NCI-H460 (cell line): ENCODE measurements around the gene CALCOCO2. TPM values are rescaled to one million over a fixed set of nuclear protein-coding genes. Genes with fewer than 3 reads are reported as not detected.
"Not testable (repeated sequence)": the region's sequence is repeated elsewhere in the genome, so short reads cannot be mapped to it uniquely, and the experiment has no call there.

Experiments
- DNase-seq: peaks from one replicate; pipeline ENCODE4 v3.0.0-alpha.2; 2016; ENCODE audit warnings: low read depth; ENCODE audit errors: extremely low read depth
- polyA plus RNA-seq: library from polyadenylated mRNA; depleted of rRNA; stranded (reverse); fragments of >200 nt; gene quantifications from 2 replicates; pipeline ENCODE4 v1.2.3, GENCODE V29; 2014; cell fraction: nucleus; rRNA removed
- total RNA-seq: library from RNA; depleted of rRNA; stranded (reverse); fragments of >200 nt; shearing (Covaris generic); gene quantifications from 2 replicates; pipeline ENCODE4 v1.2.3, GENCODE V29; 2014; rRNA removed

The CALCOCO2 gene, protein sequence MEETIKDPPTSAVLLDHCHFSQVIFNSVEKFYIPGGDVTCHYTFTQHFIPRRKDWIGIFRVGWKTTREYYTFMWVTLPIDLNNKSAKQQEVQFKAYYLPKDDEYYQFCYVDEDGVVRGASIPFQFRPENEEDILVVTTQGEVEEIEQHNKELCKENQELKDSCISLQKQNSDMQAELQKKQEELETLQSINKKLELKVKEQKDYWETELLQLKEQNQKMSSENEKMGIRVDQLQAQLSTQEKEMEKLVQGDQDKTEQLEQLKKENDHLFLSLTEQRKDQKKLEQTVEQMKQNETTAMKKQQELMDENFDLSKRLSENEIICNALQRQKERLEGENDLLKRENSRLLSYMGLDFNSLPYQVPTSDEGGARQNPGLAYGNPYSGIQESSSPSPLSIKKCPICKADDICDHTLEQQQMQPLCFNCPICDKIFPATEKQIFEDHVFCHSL
- total RNA-seq, result 44.0 and 57.8 TPM in 2 replicates
- polyA plus RNA-seq, result 42.2 and 55.6 TPM in 2 replicates

DNA sequence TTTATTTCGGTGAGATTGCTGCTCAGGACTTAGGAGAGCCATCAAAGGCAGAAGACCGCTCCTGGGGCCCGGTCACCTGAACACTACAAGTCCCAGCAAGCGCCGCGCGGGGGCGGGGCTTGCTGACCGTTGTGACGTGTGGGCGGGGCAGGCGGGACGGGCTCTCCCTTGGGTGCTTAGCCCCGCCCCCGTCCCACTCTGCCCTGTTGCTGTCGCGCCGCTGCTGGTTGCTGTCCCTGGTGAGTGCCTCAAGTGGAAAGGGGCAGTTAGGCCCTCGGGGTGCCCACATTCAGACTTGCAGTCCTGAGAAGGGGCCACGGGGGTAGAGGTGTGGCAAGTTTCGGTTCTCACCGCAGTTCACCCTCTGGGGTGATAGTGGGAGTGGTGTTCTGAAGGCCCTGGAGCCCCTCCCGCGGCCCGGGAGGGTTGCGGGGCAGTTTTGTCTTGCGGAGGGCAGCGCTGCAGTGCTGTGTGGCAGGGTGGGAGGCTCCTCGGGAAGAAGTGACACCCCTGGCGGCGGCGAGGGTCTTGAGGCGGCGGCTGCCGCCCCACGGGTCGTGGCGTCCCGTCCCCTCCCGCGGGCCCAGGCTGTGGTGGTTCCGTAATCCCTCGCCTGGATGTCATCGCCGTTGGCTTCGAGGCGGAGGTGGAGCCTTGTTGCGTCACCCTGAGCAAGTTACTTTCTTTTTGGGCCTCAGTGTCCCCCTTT is at the start of gene CALCOCO2:
CALCOCO2 (plus strand) TSS at position 196 of the 709 bp plus-strand sequence. CDS start 10,673 bp downstream, outside the sequence.
- peak; percentile 94 for DNase-seq

DNA sequence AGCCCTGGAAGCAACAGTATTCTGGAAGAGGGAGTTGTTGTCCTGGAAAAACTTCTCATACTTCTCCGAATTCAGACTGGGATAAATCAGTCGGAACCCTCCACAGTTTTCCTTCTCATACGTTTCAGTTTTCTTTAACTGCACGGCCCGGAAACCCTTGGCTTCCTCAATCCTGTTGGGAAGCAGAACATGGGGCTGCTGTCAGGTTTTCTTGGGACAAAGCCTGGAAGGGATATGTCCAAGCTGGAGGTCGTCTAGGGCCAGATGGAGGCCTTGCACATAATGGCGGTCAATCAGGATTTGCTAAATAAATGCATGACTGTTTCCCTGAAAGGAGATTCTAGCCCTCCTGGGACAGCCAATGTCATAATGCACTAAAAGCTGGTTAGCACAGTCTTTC is 43.0 kb upstream of the CALCOCO2 start:
- DNase-seq, result no peak

DNA sequence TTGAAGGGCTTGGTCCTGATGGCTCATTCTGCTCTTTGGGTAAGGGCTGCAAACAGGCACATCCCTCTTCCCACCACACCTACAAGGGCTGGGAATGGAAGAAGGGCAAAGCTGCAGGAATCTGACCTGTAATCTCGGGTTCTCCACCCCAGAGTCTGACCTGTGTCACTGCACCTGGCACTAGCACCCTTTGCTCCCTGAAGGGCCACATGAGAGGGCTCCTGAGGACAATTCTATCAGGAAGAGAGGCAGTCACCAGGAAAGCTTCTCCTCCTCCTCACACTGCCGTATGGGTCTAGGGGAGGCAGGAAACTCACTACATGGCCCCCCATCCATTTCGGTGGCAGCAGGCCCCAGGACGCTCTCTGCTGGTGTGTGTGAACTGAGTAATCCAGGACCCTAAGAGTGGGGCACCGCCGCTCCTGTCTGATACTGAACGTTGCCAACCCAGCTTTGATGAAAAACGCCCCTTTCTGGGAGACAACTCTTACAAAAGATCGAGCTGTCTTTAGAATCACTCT is 40.2 kb upstream of the CALCOCO2 start:
- no peak for DNase-seq

DNA sequence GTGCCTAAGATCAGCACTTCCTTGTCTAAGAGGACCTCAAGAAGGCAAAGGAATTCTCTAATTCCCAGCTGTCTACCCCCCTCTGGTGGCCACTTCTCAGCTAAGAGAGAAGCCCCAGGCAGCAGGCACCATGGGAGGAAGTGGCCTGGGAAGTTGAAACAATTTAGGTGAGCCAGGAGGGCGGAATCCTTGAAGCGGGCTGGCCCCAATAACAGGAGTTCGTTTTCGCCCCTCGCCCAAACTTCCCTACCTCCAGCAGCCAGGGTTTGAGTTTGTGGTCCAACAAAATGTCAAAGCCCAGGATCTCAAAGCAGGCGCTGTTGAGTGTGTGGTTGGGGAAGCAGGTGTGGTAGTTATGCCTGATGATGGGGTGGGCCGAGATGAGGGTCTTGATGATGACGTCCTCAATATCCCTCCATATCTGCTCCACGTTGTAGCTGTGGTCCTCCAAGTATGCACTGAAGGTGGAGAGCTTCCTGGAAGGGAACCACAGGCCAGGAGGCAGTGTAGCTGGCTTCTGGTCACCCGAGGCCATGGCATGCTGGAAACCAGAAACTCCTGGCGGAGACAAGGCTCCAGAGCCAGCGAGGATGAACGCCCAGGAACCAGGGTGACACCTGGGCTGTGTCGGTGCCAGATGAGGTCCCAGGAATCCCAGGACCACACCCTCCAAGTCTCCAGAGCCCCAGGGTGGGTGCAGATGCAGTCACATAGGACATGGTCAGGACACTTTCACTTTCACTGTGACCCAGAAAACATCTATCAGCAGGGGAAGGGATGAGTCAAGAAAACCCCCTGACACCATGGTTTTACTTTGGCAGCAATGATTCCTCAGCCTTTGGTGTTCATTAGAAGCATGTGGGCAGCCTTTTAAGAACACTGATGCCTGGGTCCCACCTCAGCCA is 39.5 kb upstream of the CALCOCO2 start:
- DNase-seq, result peak; percentile 87

DNA sequence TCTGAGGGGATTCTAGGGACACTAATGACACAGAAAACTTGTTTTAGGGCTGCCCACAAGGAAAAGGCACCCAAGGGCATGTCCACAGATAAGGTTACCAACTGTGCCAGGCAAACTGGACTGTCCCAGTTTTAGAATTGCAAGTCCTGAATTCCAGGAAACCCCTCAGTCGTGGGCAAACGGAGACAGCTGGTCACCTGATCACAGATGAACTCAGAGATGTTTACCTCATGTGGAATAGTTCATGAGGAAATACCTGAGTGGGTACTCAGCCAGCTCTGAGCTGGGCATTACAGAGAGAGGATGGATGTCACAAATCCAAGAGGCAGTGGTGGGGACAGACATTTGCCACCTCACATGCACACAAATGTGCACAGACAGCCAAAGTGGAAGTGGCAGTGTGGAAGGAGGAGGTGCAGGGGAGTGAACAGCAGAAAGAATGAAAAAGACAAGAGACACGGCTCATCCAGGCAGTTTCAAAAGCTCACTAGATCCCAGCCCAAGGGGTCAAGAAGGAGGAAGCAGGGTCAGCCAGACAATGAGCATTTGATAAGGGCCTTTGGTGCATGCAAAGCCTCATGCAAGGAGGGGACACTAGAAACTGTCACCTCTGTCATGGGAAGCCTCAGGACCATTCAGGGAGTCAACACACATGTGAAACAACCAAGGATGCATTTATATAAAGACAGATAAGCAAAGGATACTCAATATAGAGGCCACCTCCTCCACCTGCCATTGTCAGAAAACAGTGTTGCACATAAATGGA is 38.6 kb upstream of the CALCOCO2 start:
- DNase-seq, result no peak

DNA sequence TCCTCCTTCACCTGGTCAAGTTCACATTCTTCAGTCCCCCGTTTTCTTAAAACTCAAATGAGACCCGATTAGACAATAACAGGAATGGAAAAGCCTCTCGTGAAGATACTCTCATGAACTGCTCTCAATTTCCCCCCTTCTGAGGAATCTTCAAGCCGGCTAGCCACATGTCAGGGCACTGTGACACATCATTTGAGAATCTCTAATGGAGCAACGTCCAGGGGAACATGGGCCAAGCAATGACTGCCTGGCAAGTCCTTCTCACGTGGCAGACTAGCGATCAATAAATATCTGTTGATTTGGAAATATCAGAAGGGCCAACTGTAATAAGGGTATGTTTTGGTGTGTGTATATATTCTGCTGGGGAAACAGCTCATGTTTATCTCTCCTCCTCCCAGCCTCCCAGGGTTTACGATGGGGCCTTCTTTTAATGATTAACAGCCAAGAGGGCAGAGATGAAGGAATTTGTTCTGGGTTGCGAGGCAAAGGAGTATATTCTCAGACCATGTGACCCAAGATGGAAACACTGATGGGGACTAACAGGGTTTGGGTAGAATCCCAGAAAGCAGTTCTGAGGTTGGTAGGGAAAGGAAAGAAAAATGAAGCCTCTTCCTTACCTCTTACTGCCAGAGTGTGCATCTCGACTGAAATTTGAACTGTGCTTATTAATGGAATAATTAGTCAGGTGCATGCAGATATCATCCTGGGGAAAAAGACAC is 35.2 kb upstream of the CALCOCO2 start:
- no peak for DNase-seq

DNA sequence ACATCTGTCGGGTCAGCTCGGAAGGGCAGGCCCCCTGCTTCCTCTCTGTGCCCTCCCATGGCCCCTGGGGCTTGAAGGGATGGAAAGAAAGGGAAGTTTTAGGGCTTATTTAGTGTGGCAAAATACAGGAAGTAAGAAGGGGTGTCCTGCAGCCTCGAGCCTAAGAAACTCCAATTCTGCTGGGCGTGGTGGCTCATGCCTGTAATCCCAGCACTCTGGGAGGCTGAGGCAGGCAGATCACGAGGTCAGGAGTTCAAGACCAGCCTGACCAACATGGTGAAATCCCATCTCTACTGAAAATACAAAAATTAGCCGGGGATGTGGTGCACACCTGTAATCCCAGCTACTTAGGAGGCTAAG is 34.7 kb upstream of the CALCOCO2 start:
- DNase-seq, result not testable (repeated sequence)

DNA sequence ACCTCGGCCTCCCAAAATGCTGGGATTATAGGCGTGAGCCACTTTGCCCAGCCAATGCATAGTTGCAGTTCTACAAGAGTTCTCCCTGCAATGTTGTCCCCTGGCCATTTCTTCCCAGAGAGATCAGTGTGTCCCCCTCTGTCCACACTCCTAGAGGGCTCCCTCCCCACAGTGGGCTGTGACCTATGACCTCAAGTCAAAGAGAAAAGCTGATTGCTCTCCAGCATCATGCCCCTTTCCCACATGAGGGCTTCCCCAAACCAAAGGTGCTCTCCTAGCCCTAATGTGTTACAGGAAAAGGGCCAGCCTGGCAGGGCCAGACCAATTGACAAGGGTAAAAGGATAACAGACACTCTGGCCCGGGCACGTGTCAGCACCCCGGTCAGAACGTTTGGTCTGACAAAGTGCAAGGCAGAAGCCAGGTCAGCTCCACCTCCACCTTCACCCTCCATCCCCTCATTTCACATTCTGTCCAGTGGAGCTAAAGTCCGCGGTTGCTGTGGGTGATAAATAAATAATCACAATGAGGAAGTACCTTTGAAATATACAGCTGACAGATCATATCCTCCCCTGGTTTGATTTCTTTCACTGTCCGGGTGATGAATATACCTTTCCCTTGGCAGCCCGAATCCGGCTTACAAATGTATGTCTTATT is 31.6 kb upstream of the CALCOCO2 start:
- DNase-seq, result no peak

DNA sequence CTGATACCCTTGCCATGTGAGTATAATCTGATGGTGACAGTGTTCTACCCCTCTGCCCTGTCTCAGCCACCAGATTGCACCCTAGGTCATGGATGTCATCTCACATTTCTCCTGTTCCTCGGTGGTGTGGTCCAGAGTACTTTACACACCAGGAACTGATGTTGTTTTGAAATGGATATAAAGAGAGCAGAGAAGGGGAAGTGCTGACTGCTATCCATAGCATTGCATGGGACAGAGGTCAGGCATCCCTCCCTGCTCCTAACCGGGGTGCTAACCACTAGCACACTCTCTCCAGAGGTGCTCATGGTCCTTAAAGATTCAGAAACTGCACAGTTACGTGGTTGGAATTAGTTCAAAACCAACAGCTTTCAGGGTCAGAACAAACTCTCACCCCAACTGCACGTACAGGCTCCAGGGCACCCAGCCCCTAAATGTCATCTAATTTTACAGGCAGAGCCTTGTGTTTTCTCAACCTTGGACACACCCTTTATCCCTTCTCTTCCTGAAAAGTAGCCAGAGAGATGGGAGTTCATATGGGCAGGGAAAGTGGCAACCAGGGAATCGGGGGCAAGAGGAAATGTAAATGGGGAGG is 30.1 kb upstream of the CALCOCO2 start:
- no peak for DNase-seq

DNA sequence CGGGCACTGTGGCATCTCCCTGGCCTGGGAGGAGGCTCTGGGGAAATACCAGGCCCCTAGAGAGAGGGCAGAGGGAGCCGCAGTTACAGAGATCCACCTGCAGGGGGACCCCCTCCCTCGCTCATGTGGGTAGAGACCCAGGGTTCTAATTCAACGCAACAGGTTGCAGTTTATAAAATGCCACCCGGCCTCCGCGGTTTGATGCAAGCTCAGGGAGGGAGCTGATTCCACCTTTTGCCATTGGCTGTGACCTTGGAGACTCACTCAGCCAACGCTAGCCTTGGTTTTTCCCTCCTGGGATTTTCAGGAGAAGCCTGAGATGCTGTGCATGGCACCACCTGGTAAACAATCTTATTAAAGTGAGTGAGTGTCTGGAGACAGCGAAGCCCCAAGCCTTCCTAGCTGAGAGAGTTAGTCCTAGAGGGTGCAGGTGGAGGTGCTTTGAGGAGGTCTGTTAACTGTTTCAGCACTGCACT is 25.9 kb upstream of the CALCOCO2 start:
- peak; percentile 46 for DNase-seq

DNA sequence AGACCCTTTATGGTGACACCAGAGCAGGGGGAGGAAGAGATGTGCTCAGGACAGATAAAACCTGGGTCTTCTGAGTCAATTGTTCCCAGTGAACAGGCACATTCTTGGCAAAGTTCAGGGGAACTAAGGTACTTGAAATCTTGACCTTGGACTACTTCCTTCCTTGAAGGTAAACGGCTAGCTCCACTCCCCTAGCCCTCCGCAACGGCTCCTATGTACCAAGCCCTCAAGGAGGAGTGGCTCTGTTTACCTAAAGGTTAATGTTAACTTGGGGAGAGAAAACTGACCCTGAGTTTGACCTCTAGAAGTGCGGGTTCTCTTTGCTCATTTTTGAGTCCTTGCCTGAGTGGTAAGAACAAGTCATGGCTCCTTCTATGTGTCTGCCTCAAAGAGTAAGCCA is 21.7 kb upstream of the CALCOCO2 start:
- DNase-seq, result no peak

DNA sequence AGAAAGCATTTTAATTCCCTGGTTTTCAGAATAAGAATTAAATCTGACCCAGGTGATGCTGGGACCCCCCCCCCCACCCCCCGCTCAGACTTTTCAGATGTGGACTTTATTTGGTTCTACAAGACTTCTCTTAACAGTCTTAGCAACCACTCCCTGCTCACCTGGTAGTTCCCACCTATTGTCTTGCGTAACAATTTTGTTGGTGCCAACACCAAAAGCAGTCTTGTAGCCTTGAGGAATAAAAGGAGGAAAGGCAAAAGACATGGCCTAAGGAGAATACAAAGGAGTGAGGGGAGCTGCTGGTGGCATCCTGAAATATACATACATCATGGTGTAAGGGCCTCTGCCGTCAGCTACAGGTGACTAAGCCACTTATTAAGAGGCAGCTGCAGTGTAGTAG is 18.8 kb upstream of the CALCOCO2 start:
- DNase-seq, result no peak

DNA sequence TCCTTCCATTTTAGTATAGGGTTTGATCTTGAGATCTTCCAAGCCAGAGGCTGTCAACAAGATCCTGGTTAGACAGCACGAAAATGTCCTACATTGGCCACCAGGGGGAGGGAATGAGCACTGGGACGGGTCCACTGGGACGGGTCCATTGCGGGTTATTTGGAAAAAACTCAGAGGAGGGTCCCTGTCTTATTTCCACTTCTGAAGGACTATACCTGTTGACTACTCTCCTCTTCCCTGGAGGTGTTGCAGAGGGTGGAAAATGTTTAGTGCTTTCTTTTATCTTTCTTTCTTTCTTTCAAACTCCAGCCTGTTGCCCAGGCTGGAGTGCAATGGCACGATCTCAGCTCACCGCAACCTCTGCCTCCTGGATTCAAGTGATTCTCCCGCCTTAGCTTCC is 16.3 kb upstream of the CALCOCO2 start:
- peak; percentile 56 for DNase-seq

DNA sequence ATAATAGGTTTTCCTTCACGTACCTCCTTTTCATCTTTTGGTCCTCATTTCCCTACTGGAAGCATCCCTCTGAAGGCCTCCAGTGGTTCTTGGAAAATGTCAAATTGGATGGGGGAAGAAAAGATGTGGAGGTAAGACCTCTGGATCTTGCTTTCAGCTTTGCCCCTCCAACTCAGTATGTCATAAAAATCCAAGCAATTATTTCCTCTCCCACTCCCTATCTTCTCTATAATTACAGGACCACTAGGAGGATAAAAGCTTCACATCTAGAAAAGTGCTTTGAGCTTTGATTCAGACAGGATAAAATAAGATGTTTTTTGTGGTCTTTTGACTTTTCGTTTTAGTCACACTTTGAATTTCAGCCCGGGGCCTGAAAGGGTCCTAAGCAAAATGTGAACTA is 15.5 kb upstream of the CALCOCO2 start:
- no peak for DNase-seq

DNA sequence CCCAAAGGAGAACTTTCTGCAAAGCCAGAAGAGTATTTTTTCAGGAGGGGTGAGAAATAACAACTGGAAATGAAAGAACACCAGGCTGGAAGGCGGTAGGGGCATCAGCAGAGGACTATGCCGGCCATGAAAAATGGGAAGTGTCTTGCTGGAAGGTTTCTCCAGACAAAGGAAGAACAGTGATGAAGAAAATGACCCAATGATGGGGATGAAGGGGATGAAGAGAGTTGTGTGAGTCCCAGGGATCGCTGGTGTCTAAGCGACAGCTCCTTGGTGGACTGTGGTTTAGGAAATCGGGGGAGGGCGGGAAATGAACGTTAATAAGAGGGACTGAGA is 14.4 kb upstream of the CALCOCO2 start:
- no peak for DNase-seq

DNA sequence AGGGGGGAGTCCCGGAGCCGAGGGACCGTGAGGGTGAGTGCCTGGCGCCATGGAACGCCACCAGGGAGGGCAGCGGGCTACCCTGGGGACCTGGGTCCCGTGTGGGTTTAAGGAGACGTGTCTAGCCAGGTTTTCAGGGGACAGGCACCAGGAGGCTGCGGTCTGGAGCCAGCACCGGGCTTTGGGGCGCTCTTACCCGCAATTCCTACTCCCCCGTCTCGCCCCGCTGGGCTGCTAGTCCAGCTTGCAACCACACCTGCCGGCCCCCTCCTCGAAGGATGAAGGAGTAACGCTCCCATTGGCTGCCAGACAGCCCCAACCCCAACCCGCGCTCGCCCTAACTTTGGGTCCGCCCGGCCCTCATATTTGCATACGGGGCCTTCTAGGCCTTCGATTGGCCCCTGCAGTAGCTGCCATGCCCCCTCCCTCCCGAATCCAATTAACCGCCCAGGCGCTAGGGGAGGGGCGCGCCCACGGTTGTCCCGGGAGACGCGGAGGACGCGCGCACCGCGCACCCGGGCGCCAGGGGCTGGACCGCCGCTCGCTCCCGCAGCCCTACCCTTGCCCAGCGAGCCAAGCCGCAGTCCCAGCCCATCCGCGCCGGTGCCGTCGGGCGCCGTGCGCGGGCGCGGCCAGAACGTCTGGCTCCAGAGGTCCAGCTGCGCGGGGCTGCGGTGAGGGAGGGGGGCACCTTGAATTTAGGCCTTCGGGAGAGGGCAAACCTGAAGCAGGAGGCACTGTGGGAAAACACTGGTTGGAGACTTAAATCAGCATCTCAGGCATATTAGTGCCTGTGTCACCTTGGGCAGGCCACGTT is 13.9 kb upstream of the CALCOCO2 start, which contains the start of gene TTLL6:
TTLL6 (minus strand) TSS at position 456 of the 817 bp plus-strand sequence; CDS start at position 299, 157 bp downstream.
- DNase-seq, result peak; percentile 86

DNA sequence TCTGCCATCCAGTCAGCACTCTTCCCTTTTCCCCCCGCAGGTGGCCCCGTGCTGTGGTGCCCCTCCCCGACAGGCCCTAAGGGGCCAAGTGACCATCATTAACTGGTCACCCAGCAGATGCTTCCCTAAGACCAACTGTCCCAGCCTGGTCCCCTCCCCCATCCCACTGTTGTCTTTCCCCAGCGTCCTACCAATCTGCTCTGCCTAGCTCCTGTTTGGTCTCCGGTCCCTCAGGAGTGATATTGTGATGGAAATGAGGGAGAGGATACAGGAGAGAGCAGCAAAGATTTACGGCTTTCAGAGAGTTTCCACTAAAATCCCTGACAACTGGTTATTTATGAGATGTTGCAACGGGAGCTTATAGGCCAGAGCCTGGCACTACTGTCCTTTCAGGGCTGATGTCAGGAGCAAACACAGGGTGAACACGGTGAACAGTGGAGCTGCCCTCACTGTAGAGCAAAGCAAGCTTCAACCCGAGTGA is 12.4 kb upstream of the CALCOCO2 start:
- DNase-seq, result no peak
